ENCODE data around the gene KANSL1.

GRCh38 chr17:46025510-46026165 lies 167.6 kb downstream of the KANSL1 start:
- no peak for TF ChIP-seq CTCF (IDR thresholded peaks at IDR 0.05)
- TF ChIP-seq POLR2A (IDR thresholded peaks at IDR 0.05) = no peak
- no peak for TF ChIP-seq EP300 (IDR thresholded peaks at IDR 0.05)
